HepG2 (cell line): Measurements from ENCODE around the gene BANP. TPM values are rescaled to one million over a fixed set of nuclear protein-coding genes. Genes with fewer than 3 reads are reported as not detected.

Experiments used
- AHDC1 ChIP-seq: sonication (generic); formaldehyde crosslinking; IDR thresholded peaks from 2 replicates; pipeline ENCODE4 v1.5.1; 2020; ENCODE audit warnings: mild to moderate bottlenecking, missing genetic modification reagents, borderline replicate concordance
- ATF1 ChIP-seq: IDR thresholded peaks from 2 replicates; pipeline ENCODE4 v1.6.1; 2016; ENCODE audit warnings: mild to moderate bottlenecking, control low read depth
- CENPBD1 ChIP-seq: sonication (generic); formaldehyde crosslinking; IDR thresholded peaks from 2 replicates; pipeline ENCODE4 v1.8.0; 2022; ENCODE audit warnings: missing genetic modification reagents, low read depth, mild to moderate bottlenecking, borderline replicate concordance
- HOMEZ ChIP-seq: IDR thresholded peaks from 2 replicates; pipeline ENCODE4 v1.6.1; 2016; ENCODE audit warnings: low read depth
- IRF9 ChIP-seq: sonication (generic); formaldehyde crosslinking; IDR thresholded peaks from 2 replicates; pipeline ENCODE4 v1.8.0; 2022; ENCODE audit warnings: missing genetic modification reagents, mild to moderate bottlenecking, borderline replicate concordance
- NCOA5 ChIP-seq: sonication (generic); formaldehyde crosslinking; IDR thresholded peaks from 2 replicates; pipeline ENCODE4 v1.4.0; 2020; ENCODE audit warnings: missing genetic modification reagents
- NFYC ChIP-seq: IDR thresholded peaks from 2 replicates; pipeline ENCODE4 v1.6.1; 2016; ENCODE audit warnings: missing genetic modification reagents, missing compliant biosample characterization
- SNAPC2 ChIP-seq: sonication (generic); formaldehyde crosslinking; IDR thresholded peaks from 2 replicates; pipeline ENCODE4 v1.8.1; 2022; ENCODE audit warnings: mild to moderate bottlenecking, missing genetic modification reagents
- THAP8 ChIP-seq: sonication (generic); formaldehyde crosslinking; IDR thresholded peaks from 2 replicates; pipeline ENCODE4 v1.5.1; 2020; ENCODE audit warnings: missing genetic modification reagents, mild to moderate bottlenecking, borderline replicate concordance
- WIZ ChIP-seq: sonication (generic); formaldehyde crosslinking; IDR thresholded peaks from 2 replicates; pipeline ENCODE4 v1.5.1; 2020; ENCODE audit warnings: mild to moderate bottlenecking, missing genetic modification reagents
- ZBTB43 ChIP-seq: sonication (generic); formaldehyde crosslinking; conservative IDR thresholded peaks from 2 replicates; pipeline ENCODE4 v1.4.0; 2020; ENCODE audit warnings: missing genetic modification reagents
- ZBTB8A ChIP-seq: sonication (generic); formaldehyde crosslinking; IDR thresholded peaks from 2 replicates; pipeline ENCODE4 v1.4.0; 2020; ENCODE audit warnings: mild to moderate bottlenecking, low read depth, missing genetic modification reagents, borderline replicate concordance
- ZNF513 ChIP-seq: sonication (generic); formaldehyde crosslinking; conservative IDR thresholded peaks from 2 replicates; pipeline ENCODE4 v1.5.0; 2020; ENCODE audit warnings: missing genetic modification reagents
- ZNF713 ChIP-seq: sonication (generic); formaldehyde crosslinking; IDR thresholded peaks from 2 replicates; pipeline ENCODE4 v1.4.0; 2020; ENCODE audit warnings: mild to moderate bottlenecking, missing genetic modification reagents
- ZNF768 ChIP-seq: sonication (generic); formaldehyde crosslinking; IDR thresholded peaks from 2 replicates; pipeline ENCODE4 v1.4.0; 2020; ENCODE audit warnings: missing genetic modification reagents
- polyA plus RNA-seq, 8 experiments: library from polyadenylated mRNA; depleted of rRNA in 3 of 8; stranded (reverse) in 7 of 8; unstranded in 1 of 8; fragments of >200 nt; fragmentation: Illumina TruSeq in 4 of 8; extraction: Trizol in 4 of 8; gene quantifications; 2 replicates each; pipeline versions ENCODE4 v1.2.1 to v1.2.3, GENCODE V29; 2011 to 2016; ENCODE audit warnings: low read depth in 4 of 8, missing spikeins in 1 of 8, mixed read lengths in 1 of 8; ENCODE audit not compliant: insufficient read depth in 1 of 8
- total RNA-seq, 5 experiments: library from RNA; depleted of rRNA; stranded (reverse); fragments of >200 nt; fragmentation: Illumina TruSeq; extraction: Trizol; gene quantifications; 2 replicates each; pipeline ENCODE4 v1.2.3, GENCODE V29; 2016; ENCODE audit warnings: low read depth in 1 of 5

Gene BANP
- total and polyA plus RNA-seq, 2 of the 13 experiments (the other 11 are each of a cell fraction or from before 2014, with no cell fraction given) = 20.2 to 23.8 TPM

- peak; percentile 76 for TF ChIP-seq IRF9 (CRISPR knock-in tag)
- TF ChIP-seq NFYC (CRISPR knock-in tag) = peak; percentile 66
- no peak for TF ChIP-seq ZBTB8A (CRISPR knock-in tag)
- TF ChIP-seq ZBTB43 (CRISPR knock-in tag) = peak; percentile 14; the same call in 1 of the 2 replicates
- TF ChIP-seq ZNF513 = peak; percentile 100
- TF ChIP-seq AHDC1 (CRISPR knock-in tag) = no peak
- peak; percentile 82; the same call in 1 of the 2 replicates for TF ChIP-seq ZNF768 (CRISPR knock-in tag)
- 0 out of 2 replicates have a peak, but pooled peaks have one; percentile 30 for TF ChIP-seq WIZ (CRISPR knock-in tag)
- peak; percentile 68 for TF ChIP-seq ATF1 (CRISPR knock-in tag)
- TF ChIP-seq HOMEZ (CRISPR knock-in tag) = peak; percentile 63
- no peak for TF ChIP-seq NCOA5 (CRISPR knock-in tag)
- TF ChIP-seq THAP8 (CRISPR knock-in tag) = no peak
- no peak for TF ChIP-seq CENPBD1 (CRISPR knock-in tag)
- TF ChIP-seq ZNF713 (CRISPR knock-in tag) = peak; percentile 92; the same call in 1 of the 2 replicates
- no peak for TF ChIP-seq SNAPC2
Observed at GRCh38 chr16:87950765-87951551, at the start of gene BANP (continued).
